DMS79 treated with DMSO at 0.1 percent for 48 hours (cell line): ENCODE measurements around the gene ZNF544.

ENCODE experiments used
- DNase-seq: peaks from one replicate; lab custom pipeline; 2025; lab: John Stamatoyannopoulos, UW

Gene ZNF544

DNA sequence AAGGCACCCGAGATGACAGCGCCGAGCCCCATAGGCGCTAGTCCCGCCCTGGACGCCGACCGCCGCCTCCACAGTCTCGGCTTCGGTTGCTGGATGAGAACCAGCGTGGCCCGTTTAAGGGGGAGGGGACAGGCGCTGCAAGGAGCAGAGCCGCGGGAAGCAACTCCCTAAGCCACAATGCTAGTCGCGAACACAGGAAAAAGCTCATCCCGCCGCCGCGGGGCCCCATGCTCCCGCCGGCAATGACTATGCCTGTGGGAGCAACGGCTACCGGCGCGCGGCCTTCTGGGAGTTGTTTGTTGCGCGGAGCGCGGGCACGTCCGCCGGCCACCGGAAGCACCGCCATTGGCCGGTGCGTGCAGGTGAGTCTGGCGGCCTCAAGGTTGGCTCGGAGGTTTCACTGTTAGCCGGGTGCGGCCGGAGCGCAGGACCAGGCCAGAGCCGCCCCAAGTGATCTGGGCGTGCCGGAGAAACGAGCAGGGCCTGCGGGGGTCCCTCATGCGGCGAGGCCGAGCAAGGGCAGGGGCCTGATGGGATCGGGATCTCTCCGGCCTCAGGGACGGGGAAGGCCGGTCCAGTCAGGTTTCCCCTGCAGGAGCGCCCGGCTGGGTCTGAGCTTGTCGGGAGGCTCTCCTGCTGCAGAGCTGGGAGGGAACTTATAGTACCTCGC, at the start of gene ZNF544:
Gene ZNF544, plus strand, starts transcription at position 330 of the 670 bp plus-strand sequence. CDS start 15,110 bp downstream, outside the sequence.
- DNase-seq, result peak; percentile 65

DNA sequence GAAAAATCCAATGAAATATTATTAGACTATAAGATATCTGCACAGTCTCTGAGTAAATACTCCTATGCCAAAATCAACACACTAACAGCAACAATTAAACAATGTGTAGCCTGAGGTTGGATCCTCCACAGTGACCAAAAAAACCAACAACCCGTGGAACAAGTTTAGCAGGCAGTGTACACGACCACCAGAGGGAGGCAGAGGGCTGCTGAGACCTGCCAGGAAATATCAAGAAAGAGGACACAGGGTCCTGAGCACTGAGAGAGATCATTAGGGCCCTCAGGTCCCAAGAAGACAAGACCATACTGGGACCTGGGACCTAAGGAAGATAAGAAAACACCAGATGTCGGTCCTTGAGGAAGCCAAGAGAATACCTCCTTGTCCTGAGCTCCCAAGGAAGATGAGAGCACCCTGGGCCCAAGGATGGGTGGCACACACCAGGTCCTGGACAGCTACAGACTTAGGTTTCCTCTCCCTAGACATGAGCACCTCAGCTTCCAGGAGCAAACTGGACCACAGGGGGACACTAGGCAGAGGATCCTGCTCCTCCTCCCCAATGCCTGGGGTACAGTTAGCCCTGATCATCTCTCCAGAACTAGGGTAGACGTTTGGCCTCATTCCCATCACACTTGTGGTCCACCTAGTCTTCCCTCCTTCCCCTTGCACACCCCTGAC, 46.7 kb upstream of the ZNF544 start:
- peak; percentile 19 for DNase-seq

DNA sequence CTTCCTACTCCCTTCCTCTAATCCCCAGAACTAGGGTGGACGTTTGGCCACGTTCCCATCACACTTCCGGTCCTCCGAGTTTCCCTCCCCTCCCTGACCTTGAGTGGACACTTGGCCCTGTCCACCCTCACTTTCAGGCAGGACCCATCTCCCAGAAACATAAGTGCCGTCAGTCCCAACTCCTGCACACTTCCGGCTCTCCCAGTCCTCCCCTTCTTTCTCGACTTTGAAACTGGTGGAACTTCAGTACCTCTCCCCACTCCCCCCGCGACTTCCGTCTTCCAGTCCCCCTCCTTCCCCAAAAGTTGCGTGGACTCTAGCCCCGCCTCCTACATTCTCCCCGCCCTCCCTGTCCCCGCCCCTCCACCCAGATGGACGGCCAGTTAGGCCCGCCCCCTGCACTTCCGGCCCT, 46.1 kb upstream of the ZNF544 start:
- DNase-seq, result no peak

DNA sequence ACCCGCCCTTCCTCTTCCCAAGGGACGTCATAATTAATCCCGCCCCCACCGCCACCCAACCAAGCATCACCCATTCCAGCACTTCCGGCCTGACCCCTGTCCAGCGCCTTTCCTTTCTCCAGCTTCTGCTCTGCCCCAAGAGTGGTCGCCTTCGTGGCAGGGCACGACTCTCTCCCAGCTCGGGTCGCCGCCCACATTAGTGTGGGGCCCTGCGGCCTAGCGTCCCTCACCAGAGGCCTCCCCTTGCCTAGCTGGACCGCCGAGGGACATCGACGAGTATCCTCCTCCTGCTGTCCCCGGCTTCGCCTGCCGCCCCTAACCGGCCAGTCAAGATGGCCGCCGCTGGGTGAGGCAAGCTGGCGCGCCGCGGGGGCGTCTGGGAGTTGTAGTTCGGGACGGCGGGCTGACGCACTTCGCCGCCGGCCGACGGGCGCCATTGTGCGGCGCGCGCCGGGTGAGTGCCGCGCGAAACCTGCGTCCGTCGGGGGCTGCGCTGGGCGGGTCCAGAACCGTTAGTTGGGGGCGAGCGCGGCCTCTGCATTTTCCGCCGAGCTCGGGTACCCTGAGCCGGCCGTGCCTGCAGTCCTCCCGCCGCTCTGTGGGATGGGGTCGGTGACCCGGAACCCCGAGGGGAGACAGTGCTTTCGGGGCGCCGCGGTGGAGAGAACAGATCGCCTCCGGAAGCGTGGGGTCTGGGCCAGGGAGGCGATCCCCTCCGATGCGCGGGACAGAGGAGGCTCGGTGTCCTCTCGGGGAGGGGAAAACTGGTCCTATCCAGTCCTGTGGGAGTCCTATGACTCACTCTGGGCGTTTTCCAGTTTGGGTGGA, 45.5 kb upstream of the ZNF544 start, which contains the start of gene ZNF274:
Gene ZNF274, plus strand, starts transcription at position 73 of the 828 bp plus-strand sequence. CDS start 905 bp downstream, outside the sequence.
- DNase-seq, result peak; percentile 84

DNA sequence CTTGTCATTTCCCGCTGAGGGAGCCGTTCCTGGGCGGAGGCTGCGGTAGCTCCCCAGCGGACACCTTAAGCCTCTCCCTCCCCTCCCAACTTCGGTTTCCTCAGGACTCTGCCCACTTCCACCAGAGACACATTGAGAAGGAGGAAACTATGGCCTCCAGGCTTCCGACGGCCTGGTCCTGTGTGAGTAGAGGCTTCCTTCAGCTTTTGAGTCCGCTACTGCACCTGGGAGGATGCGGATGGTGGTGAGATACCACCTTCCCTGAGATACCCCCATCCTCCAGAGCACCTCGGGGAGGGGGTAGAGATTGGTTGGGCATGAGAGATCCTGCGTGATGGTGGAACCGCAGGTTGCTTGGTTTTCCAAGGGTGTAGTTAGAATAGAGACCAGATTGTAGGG, 44.9 kb upstream of the ZNF544 start:
- DNase-seq, result no peak

DNA sequence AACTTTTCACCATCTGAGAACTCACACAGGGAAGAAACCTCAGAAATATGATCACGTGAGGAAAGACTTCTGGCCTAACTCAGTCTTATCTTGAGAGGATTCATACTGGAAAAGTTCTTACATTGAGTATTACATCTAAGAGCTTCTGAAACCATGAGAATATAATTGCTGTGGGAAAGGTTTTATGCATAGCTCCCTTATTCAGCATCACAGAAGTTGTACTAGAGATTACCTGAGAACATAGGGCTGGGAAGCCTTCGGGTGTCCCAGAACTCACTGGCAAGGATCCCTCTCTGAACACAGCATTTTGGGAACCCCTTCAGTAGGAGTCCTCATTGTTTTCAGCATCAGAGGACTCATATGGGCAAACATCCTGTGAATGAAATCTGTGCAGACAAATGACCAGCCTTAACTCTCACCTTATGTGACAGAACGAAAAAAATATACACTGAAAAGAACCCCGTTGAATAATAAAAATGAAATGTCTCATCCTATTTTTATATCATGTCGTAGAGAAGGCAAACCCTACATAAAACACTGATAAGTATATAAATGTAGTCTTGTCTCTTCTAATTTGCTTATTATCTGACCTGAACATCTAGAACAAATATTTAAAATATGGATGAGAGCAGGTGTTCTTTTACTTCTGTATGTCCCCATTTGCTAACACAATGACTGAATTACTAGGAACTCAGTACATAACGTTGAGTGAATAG, 31.7 kb upstream of the ZNF544 start:
- DNase-seq, result peak; percentile 12

DNA sequence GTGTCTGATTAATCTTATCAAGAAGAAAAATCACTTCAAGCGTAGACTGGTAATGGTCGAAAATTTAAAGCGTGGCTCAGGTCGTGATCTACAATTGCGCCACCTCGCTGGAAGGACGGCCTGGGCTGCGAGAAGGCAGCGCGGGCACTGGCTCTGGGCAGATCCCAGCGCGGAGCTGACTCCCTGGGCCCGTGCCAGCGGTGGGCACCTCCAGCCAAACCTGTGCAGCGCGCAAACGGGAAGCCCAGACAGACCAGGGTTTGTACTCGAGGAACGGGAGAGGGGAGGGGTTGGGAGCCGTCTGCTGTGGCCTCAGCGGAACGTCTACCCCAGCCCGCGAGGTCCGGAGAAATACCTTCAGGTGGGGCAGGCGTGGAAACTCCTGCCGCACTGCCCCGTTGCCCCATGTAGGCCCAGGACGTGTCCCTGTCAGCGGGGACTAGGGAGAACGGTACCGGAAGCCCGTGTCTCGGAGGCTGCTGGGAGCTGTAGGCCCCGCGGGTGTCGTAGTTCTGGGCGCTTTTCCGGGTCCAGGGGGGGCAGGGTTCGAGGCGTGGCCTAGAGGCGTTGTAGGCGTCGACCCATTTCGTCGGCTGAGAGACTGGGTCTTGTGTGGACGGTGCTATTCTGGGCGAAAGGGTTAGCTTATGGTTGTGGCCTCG, 24.8 kb upstream of the ZNF544 start:
- no peak for DNase-seq

DNA sequence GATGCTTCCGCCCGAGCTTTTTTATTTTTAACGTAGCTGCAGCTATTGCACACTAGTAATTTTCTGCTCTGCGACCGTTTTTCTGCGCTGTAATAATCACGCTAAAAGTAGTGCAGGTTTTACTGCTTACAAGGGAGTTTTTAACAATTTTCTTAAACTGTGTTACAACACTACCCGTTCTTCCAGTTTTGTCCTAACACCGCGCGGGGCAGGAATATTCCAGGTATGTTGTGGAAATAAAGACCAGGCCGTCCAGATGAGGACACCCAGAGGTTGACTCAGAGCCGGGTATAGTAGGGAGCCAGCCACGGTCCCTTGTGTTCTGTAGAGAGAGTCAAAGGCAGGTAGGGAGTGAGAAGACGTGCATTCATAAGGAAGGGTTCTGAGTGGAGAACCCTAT, 24.1 kb upstream of the ZNF544 start:
- DNase-seq, result no peak

DNA sequence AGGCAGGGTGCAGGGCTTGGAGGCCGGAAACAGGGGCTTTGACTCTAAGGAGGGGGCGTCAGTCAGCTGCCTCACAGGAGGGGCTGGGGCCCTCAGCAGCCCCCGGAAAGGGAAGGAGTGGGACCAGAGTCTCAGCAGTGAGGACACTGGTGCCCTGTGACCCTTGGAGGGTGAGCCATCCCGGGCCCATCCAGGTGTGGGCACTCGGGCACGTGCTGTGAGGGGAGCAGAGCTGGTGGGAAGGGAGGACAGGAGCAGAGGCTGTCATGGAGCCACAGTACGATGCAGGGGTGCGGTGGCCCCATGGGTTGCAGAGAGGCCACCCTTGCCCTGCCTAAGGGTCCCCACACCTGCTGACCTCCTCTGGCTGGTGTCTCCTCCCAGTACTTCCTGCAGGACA, 19.1 kb upstream of the ZNF544 start:
- no peak for DNase-seq

DNA sequence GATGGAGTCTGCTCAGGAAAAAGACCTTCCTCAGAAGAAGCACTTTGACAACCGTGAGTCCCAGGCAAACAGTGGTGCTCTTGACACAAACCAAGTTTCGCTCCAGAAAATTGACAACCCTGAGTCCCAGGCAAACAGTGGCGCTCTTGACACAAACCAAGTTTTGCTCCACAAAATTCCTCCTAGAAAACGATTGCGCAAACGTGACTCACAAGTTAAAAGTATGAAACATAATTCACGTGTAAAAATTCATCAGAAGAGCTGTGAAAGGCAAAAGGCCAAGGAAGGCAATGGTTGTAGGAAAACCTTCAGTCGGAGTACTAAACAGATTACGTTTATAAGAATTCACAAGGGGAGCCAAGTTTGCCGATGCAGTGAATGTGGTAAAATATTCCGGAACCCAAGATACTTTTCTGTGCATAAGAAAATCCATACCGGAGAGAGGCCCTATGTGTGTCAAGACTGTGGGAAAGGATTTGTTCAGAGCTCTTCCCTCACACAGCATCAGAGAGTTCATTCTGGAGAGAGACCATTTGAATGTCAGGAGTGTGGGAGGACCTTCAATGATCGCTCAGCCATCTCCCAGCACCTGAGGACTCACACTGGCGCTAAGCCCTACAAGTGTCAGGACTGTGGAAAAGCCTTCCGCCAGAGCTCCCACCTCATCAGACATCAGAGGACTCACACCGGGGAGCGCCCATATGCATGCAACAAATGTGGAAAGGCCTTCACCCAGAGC, 16.2 kb upstream of the ZNF544 start:
- DNase-seq, result no peak

DNA sequence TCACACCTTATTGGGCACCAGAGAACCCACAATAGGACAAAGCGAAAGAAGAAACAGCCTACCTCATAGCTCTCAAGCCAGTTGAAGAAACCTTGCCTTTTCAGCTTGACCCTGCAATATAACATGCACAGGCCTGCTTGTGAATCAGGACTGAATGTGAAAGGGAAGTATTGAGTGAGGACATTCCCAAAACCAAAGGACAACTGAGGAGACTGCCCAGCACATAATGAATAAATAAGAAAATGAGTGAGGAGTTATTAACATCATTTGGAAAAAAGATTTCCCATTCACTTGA, 15.7 kb upstream of the ZNF544 start:
- no peak for DNase-seq

DNA sequence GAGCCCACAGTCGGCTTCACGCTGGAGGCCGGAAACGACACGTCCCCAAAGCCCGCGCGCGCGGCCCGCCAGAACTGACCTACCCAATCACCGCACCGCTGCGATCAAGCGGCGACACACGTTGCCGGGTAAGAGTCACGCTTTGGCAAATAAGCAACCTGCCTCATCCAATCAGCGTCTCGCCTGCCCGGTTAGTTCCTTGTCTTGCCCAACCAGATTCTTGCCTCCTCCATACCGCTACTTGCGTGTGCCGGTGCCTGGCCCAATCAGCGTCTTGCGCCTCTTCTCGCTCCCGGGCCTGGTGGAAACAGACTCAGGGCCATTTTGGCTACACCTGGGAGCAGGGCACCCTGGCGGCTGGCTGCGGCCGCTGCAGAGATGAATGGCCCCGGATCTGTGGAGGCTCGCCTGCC, 11.6 kb upstream of the ZNF544 start:
- DNase-seq, result no peak

DNA sequence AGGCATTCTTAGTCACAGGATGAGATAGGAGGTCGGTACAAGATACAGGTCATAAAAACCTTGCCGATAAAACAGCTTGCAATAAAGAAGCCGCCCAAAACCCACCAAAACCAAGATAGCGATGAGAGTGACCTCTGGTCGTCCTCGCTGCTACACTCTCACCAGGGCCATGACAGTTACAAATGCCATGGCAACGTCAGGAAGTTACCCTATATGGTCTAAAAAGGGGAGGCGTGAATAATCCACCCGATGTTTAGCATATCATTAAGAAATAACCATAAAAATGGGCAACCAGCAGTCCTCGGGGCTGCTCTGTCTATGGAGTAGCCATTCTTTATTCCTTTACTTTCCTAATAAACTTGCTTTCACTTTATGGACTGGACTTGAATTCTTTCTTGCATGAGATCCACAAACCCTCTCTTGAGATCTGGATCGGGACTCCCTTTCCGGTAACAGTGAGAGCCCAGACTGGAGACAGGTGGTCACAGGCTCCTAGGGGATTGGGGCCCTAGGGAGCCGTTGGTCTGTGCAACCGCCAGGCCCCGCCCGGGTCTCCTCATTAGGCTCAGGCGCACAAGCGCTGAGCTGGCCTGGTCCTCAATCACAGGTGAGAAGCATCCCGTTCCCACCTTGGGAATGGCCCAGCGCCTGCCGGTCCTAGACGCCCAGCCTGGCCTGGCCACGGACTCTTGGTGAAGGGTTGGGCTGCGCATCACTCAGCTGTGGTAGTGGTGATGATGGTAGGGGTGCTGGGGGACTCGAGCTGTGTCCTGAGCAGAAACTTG, 10.9 kb upstream of the ZNF544 start:
- no peak for DNase-seq

DNA sequence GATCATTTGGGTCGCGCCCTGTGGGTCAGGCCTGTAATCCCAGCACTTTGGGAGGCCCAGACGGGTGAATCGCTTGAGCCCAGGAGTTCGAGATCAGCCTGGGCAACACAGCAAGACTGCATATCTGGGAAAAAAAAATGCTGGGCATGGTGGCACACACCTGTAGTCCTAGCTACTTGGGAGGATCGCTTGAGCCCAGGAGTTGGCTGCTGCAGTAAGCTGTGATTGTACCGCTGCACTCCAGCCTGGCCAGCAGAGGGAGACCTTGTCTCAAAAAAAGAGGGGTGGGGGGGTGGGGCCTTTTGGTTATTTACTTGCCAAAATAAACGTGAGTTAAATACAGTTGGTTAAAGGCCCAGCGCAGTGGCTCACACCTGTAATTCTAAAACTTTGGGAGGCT, 9.8 kb upstream of the ZNF544 start:
- no peak for DNase-seq

DNA sequence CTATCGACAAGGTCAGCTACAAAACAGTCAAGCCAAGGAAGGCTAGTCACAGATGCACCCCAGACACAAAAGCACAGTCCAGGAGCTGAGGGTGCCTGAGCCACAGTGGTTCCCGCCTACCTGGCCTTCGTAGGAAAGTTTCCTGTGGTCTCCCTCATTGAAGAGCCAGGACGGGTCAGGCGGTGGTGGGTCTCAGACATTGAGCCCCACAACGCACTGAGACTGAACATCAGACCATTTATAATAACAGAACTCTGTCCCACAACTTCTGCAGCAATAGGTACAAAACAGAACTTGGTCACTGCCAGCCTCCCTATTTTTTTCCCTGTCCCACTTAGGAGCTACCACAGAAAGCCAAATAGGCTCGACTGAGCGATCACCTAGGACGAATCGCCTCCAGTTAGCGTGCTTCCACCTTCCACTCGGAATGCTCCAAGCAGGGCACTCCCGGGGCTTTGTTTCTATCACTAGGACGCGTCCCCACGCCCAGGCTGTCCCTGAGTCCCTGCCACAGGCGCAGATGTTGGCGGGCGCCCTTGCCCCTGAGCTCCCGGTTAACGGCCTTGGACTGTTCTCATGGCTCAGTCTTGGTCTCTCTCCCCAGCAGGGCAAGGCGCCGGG, 640 bp upstream of the ZNF544 start:
- DNase-seq, result peak; percentile 20

DNA sequence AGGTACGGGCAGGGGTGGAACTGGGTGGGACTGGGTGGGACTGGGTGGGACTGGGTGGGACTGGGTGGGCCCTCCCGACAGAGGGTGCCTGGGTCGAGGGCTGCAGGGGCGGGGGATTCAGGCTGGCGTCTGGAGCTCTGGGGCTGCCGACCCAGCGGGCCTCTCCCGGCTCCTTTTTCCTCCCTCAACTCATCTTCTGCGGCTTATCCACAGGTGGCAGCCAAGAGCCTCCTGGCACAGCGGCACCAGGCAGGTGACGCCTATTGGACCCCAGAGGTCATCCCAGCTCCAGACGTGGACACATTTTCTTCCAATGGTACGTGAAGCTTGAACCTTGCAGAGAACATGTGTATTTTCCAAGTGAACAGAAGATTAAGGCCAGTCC, 533 bp downstream of the ZNF544 start:
- no peak for DNase-seq

DNA sequence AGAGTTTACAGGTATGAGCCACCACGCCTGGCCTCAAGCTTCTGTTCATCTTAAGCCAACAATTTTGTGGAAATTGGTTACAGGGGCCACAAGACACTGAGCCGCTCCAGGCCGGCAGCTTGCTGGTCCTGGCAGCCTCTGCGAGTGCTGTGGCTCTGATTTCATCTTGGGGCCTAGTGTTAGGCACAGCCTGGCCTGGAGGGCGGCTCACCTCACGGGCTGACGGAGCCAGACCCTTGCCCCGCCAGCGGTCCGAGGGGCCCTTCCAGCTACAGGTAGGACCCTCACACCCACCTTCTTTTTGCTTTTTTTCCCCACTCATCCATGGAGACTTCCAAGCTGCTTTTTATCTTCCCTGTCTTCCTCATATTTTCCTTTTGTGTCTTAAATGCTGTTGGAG, 8.6 kb downstream of the ZNF544 start:
- no peak for DNase-seq

DNA sequence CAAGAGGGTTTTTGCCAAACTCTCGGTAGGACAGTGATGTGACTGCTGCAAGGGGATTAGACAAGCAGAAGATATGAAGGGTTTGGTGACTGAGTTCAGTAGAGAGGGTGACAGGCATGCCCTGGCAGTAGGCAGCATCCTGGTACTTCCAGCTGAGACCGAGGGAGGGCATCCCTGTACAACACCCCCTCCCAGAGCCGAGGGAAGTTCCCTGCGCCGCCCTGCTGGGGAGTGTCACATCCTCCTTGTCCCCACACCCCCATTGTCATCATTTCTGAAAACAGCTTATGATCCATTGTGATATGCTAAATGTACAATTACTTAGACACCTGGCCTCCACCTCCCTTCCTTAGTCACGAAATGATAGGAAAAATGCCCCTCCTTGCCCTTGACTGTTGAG, 14.6 kb downstream of the ZNF544 start:
- DNase-seq, result no peak

DNA sequence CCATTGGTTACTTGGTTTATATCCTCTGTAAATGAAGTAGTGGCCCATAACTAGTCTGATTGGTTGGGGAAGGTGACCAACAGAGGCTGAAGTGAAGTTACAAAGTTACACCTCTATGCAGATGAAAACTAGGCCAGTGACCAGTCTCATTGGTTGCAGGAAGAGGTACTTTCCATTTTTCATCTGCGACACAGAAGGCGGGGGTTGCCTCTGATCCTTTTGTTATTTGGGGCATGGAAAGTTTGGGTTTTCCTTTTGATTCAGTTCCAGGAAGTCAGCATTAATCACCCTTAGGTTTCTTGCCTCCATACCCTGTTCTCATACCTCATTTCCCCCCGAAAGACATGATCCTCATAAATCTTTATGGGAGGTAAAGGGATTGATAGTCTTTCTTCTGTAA, 20.2 kb downstream of the ZNF544 start:
- no peak for DNase-seq
